Smooth muscle cell (in vitro differentiated cells): ENCODE results near the gene CAD. TPM values are rescaled to one million over a fixed set of nuclear protein-coding genes. Genes with fewer than 3 reads are reported as not detected.

Source experiments
- DNase-seq: peaks from one replicate; lab custom pipeline; 2025; ENCODE audit not compliant: unreplicated experiment; lab: John Stamatoyannopoulos, UW
- H2AFZ ChIP-seq: fragments of 200-600 bp; sonication (generic); 2 replicates; pipeline ENCODE4 v1.6.0; 2016; ENCODE audit warnings: antibody characterized with exemption, low read depth, mild to moderate bottlenecking
- H3F3A ChIP-seq: fragments of 200-600 bp; sonication (generic); 2 replicates; pipeline ENCODE4 v1.6.0; 2017; ENCODE audit warnings: antibody characterized with exemption, low read depth
- H3K27ac ChIP-seq: fragments of 200-600 bp; sonication (generic); 2 replicates; pipeline ENCODE4 v1.5.1; 2016; ENCODE audit warnings: low read depth, mild to moderate bottlenecking
- H3K27me3 ChIP-seq: fragments of 200-600 bp; sonication (generic); 2 replicates; pipeline ENCODE4 v1.6.1; 2016; ENCODE audit warnings: low read depth, mild to moderate bottlenecking
- H3K36me3 ChIP-seq: fragments of 200-600 bp; sonication (generic); 2 replicates; pipeline ENCODE4 v1.5.1; 2016; ENCODE audit warnings: low read depth
- H3K4me1 ChIP-seq: fragments of 200-600 bp; sonication (generic); 2 replicates; pipeline ENCODE4 v1.5.1; 2016; ENCODE audit warnings: low read depth
- H3K4me2 ChIP-seq: fragments of 200-600 bp; sonication (generic); 2 replicates; pipeline ENCODE4 v1.6.0; 2016; ENCODE audit warnings: mild to moderate bottlenecking
- H3K4me3 ChIP-seq: fragments of 200-600 bp; sonication (generic); 2 replicates; pipeline ENCODE4 v1.5.1; 2016; ENCODE audit warnings: mild to moderate bottlenecking
- H3K79me2 ChIP-seq: fragments of 200-600 bp; sonication (generic); 2 replicates; pipeline ENCODE4 v1.6.0; 2016; ENCODE audit warnings: low read depth, mild to moderate bottlenecking
- H3K9ac ChIP-seq: fragments of 200-600 bp; sonication (generic); 2 replicates; pipeline ENCODE4 v1.6.0; 2016; ENCODE audit warnings: low read depth
- H3K9me3 ChIP-seq: fragments of 200-600 bp; sonication (generic); replicated peaks from 2 replicates; pipeline ENCODE4 v1.5.1; 2016; ENCODE audit warnings: low read depth
- H4K20me1 ChIP-seq: fragments of 200-600 bp; sonication (generic); 2 replicates; pipeline ENCODE4 v1.6.0; 2016; ENCODE audit warnings: low read depth
- CTCF ChIP-seq: fragments of 200-600 bp; sonication (generic); IDR thresholded peaks from 2 replicates; pipeline ENCODE4 v1.5.1; 2017; ENCODE audit warnings: borderline replicate concordance, mild to moderate bottlenecking, antibody characterized with exemption; ENCODE audit not compliant: insufficient read depth, poor library complexity, severe bottlenecking
- WGBS: methylation state at CpG from one replicate; pipeline ENCODE4 v1.1.7; 2016; ENCODE audit warnings: low lambda C conversion rate; 5-methylcytosine and 5-hydroxymethylcytosine counted together
- polyA plus RNA-seq: library from polyadenylated mRNA; unstranded; fragments of >200 nt; fragmentation: Nextera tagmentation; extraction: Ambion mirVana; gene quantifications from 2 replicates; pipeline ENCODE4 v1.2.1, GENCODE V29; 2016
- total RNA-seq: library from RNA; depleted of rRNA; stranded (reverse); fragments of >200 nt; gene quantifications from 2 replicates; pipeline ENCODE4 v1.2.3, GENCODE V29; 2014

Gene CAD
- total and polyA plus RNA-seq, 2 experiments from 2014 or later: 20.3 to 34.3 TPM

DNA sequence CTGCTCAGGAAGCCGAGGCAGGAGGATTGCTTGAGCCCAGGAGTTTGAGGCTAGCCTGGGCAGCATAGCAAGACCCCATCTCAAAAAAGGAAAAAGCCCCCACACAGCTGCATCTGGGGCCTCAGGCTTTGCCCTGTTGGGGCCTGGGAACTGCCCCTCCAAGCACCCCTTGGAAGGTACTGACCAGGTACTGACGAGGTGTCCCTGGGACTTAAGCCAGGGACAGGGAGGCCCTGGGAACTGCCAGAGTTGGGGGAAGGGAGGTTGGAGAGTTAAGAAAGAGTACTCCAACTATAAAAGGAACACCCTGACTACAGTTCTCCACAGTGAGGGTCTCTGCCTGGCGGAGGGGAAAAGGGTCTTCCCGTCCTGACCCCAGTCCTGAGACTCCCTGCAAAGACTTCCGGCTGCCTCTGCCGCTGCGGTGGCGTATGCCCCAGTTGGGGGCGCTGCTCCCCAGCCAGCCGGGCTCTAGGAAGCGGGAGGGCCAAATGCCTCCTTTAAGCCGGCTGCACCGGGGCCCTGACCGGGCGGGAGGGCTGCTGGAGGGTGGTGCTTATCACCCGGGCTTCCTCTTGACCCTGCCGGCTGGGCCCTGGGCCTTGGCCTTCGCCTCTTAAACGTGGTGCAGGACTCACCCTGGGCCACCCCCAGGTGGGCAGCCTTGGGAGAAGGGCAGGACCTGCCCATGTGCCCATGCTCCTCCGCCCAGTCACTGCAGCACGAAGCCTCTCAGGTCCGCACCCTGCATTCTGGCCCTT lies 32.9 kb downstream of the CAD start:
- Histone ChIP-seq H3K4me1 (no peaks in the 10 kb centered on the region), H3K79me2 (no peaks in the 10 kb centered on the region), H3K9ac (no peak overlapping the region), H3K36me3 (no peaks in the 10 kb centered on the region), H3K9me3 (no peaks in the 10 kb centered on the region), H3F3A (no peaks in the 10 kb centered on the region), H3K27ac (no peak overlapping the region), H3K4me2 (no peak overlapping the region), H4K20me1 (no peaks in the 10 kb centered on the region), H2AFZ (no peak overlapping the region), H3K27me3 (peaks cover 14% of the 10 kb centered on the region), H3K4me3 (no peak overlapping the region)
- WGBS: 19% methylated on average over 22 of the region's 22 CpGs
- no peak for DNase-seq
- TF ChIP-seq CTCF: peak; percentile 56

DNA sequence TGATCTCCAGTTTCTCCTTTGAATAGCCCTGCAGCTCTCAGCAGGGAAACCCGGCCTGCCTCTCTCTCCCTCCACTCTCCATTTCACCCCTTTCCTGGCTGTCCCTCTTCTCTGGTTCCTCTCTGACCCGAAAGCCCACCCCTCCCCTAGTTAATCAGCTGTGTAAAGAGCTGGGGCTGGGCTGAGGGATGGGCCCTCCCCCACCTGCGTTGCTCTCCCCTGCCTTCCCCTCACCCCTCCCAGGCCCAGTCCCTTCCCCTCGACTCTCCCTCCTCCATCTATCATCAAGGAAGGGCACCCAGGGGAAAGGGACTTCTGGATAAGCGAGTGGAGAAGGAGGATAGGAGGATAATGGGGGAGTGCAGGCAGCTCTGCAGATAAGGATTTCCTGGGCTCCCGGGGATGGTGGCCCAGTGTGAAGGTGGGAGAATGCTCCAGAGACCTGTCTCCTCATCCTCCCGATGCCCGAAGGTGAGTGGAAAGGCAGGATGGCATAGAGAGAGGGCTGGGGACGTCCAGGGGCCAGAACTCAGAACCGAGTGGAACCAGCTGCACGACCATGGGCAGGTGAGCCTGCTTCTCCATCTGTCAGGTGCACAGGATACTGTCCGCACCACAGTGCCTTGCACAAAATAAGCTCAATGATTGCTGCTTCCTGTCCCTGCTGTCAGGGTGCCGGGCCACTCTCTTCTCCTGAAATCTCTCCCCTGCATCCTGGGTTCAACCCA lies 33.6 kb downstream of the CAD start:
- WGBS: 69% methylated on average over 12 of the region's 13 CpGs
- no peak for DNase-seq

GRCh38 chr2:27251766-27252165 lies 34.6 kb downstream of the CAD start:
- no peak for TF ChIP-seq CTCF
- no peak for DNase-seq
- H3K9ac ChIP-seq: no peak overlapping the region
- H2AFZ ChIP-seq: no peak overlapping the region
- H3K9me3 ChIP-seq: no peaks in the 10 kb centered on the region
- H3K36me3 ChIP-seq: no peaks in the 10 kb centered on the region
- H3K27ac ChIP-seq: no peak overlapping the region
- no peak overlapping the region for H3K4me2 ChIP-seq
- no peaks in the 10 kb centered on the region for H3K4me1 ChIP-seq
- WGBS: 86% methylated on average over 13 of the region's 13 CpGs
- peaks cover 30% of the 10 kb centered on the region for H3K27me3 ChIP-seq
- H4K20me1 ChIP-seq: no peaks in the 10 kb centered on the region
- no peaks in the 10 kb centered on the region for H3F3A ChIP-seq
- H3K79me2 ChIP-seq: no peaks in the 10 kb centered on the region
- no peak overlapping the region for H3K4me3 ChIP-seq

More for the DNA sequence above, 33.6 kb downstream of the CAD start:
- no peak overlapping the region for H3K27ac ChIP-seq
- H2AFZ ChIP-seq: no peak overlapping the region
- TF ChIP-seq CTCF: no peak
- no peaks in the 10 kb centered on the region for H3F3A ChIP-seq
- no peak overlapping the region for H3K4me3 ChIP-seq
- no peaks in the 10 kb centered on the region for H3K9me3 ChIP-seq
- no peak overlapping the region for H3K4me2 ChIP-seq
- H3K79me2 ChIP-seq: no peaks in the 10 kb centered on the region
- no peak overlapping the region for H3K9ac ChIP-seq
- H3K27me3 ChIP-seq: peaks cover 20% of the 10 kb centered on the region
- H3K4me1 ChIP-seq: no peaks in the 10 kb centered on the region
- no peaks in the 10 kb centered on the region for H4K20me1 ChIP-seq
- H3K36me3 ChIP-seq: no peaks in the 10 kb centered on the region
